Endometrium (tissue), 2 donors: ENCODE results near the gene RNH1.

Experiments
- FAIRE-seq: peaks from 2 replicates; lab custom pipeline; 2012; peaks lifted over from hg19 to GRCh38; lab: Jason Lieb, UNC
- donor health status: control.
- donor health status: control.

RNH1 gene

GRCh38 chr11:537622-538430, 30.8 kb upstream of the RNH1 start:
- FAIRE-seq, result no peak

DNA sequence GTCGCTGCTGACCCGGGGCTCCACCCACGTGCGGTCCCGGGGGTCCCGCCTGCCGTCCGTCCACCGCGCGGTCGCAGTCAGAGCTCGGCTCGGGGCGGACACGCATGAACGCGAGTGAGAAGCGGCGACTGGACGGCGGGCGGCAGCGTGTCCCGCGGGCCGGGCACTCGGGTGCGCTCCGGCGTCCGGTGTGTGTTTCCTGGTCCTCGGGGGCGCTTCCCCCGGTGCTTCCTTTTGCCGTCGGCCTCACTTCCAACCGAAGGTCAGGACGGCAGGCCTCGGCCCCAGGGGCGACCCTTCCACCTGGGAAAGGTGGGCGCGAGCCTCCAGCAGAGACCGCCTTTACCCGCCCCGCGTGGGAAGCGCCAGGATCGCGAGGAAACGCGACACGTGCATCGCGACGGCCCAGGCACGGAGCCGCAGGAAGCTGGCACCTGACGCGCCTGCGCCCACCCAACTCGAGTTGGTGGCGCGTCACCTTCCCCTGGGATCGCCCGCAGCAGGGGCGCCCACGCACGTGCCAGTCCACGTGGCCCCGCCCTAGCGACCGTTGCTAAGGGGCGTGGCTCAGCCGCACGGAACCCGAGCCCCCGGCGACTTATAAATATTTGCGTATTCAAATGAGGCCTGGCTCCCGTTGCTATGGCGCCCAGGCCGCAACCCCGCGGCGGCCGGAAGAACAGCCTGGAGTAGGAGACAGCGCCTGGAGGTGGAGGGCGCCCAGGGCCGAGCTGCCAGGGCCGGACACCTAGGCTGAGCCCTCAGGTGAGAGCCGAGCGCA, 30.0 kb upstream of the RNH1 start, which contains the start of gene LRRC56:
Gene LRRC56, plus strand, starts transcription at position 687 of the 781 bp plus-strand sequence. CDS start 3,158 bp downstream, outside the sequence.
- no peak for FAIRE-seq

- FAIRE-seq, result no peak
Measured at GRCh38 chr11:535519-536454, 28.7 kb upstream of the RNH1 start, which contains the start of gene HRAS. Gene HRAS, minus strand, starts transcription at chr11:535576.

DNA sequence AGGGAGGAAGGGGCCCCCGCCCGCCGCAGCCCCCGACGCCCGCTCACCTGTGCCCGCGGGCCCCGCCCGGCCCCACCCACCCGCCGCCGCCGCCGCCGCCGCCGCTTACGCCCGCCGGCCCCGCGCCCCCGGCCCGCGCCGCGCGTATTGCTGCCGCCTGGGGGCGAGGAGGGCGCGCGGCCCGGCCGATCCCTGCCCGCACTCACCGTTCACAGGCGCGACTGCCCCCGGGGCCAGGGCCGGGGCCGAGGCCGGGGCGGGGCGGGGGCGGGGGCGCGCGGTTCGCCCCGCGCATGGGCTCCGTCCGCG, 28.1 kb upstream of the RNH1 start:
- no peak for FAIRE-seq

DNA sequence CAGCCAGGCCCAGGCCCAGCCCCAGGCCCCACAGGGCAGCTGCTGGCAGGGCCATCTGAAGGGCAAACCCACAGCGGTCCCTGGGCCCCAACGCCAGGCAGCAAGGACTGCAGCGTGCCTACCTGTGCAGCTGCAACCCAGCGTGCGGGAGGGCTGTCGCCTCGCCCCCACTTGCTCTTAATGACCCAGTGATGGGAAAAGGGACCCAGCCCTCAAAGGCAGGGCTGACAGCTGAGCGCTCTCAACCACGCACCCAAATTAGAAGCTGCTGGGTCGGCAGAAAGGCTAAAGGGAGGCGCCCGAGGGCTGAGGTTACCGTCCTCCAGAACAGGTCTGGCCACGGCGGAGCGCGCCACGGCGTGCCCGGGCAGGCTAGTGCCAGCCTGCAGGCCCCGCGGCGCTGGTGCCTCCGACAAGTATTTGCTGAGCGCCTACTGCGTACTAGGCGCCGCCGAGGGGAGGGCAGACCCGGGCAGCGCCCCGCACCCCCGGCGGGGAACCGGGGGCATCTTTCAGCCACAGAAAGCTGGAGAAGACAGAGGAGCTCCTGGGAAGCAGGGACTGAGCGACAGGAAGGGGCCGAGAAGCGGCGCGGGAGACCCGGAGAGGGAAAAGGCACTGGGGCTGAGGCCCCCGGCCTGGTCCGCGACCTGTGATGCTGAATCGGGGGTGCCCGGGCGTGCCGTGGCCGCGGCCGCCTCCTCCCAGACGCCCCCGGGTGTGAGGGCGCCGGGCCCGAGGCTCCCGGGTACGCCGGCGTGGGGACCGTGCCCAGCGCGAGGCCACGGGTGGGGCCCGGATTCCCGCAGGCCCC, 27.6 kb upstream of the RNH1 start:
- FAIRE-seq, result no peak

DNA sequence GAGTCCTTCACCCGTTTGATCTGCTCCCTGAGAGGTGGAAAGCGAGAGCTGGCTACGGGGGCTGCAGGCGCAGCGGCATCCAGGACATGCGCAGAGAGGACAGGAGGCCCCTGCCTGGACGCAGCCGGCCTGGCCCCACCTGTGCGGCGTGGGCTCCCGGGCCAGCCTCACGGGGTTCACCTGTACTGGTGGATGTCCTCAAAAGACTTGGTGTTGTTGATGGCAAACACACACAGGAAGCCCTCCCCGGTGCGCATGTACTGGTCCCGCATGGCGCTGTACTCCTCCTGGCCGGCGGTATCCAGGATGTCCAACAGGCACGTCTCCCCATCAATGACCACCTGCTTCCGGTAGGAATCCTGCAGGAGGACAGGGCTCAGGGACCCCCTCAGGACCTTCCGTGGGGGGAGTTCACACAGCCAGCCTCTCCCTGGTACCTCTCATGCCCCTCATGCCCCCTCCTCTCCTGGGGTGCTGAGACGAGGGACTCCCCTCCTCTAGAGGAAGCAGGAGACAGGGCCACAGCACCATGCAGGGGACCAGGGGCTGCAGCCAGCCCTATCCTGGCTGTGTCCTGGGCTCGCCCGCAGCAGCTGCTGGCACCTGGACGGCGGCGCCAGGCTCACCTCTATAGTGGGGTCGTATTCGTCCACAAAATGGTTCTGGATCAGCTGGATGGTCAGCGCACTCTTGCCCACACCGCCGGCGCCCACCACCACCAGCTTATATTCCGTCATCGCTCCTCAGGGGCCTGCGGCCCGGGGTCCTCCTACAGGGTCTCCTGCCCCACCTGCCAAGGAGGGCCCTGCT, 26.7 kb upstream of the RNH1 start:
- FAIRE-seq, result no peak

- FAIRE-seq, result no peak
Measured at GRCh38 chr11:532986-533585, 26.0 kb upstream of the RNH1 start.

DNA sequence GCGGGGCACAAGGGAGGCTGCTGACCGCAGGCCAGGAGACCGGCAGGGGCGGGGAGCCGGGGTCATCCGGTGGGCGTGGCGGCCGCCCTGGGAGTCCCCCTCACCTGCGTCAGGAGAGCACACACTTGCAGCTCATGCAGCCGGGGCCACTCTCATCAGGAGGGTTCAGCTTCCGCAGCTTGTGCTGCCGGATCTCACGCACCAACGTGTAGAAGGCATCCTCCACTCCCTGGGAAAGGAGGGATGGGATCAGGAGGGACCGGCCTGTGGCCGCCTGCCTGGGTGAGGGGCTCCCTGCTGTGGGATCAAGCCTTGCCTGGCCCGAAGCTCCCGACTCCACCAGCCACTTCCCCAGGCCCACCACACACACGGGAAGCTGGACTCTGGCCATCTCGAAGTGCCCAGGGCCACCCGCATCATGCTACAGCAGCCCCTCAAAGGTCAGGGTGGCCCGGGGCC, 25.5 kb upstream of the RNH1 start:
- FAIRE-seq, result no peak

DNA sequence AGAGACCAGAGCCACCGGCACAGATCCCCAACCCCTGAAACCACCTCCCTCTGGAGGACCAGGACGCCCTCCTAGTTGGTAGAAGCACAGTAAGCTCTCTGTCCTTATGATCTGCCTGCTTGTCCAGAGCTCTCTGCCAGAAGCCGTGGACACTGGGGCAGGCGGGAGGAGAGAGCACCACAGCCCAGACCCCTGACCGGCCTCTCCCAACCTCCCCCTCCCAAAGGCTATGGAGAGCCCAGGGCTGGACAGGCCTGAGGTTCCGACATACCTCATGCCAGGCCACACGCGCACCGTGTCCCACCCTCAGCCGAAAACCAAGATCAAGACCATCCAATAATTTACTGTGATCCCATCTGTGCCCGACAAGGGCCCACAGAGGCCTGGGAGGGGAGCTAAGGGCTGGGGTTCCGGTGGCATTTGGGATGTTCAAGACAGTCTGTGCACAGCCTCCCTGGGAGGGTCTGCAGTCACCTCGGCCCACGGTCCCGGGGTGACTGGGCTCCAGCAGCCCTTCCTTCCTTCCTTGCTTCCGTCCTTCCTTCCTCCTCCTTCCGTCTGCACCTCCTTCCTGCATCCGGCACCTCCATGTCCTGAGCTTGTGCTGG, 25.0 kb upstream of the RNH1 start:
- no peak for FAIRE-seq

- no peak for FAIRE-seq
Measured at GRCh38 chr11:530960-531831, 24.2 kb upstream of the RNH1 start.

DNA sequence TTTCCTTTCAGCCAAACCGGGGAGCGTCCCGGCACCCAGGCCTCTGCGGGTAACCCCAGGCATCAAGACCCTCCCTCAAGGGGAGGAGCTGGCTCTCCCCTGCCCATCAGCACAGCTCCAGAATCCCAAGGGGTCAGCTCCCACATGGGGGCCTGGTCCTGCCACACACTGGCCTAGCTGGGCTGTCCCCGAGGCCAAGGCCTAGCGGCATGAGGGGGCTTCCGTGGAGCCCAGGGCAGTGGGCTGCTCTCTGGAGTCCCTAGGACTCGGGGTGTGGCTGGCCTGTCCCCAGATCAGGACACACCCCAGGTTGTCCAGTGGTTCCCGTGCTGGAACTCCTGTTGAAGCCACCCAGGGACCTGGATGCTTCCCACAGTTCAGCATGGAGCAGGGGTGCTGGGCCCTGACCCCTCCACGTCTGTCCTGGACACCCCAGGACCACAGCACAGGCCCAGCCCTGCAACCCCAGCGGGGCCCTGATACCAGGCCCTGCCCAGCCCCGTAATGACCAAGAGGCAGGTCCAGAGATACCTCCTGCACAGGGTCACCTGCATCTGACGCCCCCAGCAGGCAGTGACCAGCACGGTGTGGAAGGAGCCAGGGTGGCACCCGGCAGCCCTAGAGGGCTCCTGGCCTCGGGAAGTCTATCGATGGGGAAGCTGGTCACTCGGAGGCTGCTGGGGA, 22.8 kb upstream of the RNH1 start:
- FAIRE-seq, result no peak

- FAIRE-seq, result no peak
Measured at GRCh38 chr11:528815-529727, 22.0 kb upstream of the RNH1 start.

GRCh38 chr11:528166-528814, 21.2 kb upstream of the RNH1 start:
- FAIRE-seq, result no peak

DNA sequence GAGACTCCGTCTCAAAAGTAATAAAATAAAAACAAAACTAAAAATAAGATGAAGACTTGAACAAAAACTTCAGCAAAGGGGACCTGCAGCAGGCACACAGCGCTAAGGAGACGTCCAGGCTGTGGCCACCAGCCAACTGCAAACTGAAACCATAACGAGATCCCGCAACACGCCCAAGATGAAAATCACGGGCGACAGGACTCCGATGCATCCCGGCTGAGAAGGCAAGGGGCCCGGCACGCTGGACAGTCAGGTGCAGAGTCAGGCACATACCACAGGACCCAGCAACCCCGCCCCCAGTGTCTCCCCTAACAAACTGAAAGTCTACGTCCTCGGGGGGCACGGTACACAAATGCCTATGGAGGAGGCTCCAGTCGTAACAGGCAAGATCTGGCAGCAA, 19.1 kb upstream of the RNH1 start:
- no peak for FAIRE-seq

DNA sequence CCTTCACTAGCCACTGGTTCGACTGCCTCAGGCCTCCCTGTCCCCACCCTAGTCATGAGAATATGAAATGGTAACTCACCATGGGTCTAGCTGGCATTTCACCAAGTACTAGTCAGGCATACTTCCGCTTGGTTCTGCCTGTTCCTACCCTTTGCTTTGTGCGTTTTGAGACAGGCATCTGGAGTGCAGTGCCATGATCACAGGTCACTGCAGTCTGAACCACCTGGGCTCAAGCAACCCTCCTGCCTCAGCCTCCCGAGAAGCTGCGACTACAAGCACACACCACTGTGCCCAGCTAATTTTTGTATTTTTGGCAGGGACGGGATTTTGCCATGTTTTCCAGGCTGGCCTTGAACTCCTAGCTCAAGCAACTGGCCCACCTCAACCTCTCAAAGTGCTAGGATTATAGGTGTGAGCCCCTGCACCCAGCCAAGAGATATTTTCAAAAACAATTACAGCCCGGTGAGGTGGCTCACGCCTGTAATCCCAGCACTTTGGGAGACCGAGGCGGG, 14.2 kb upstream of the RNH1 start:
- no peak for FAIRE-seq
